GM18519 (cell line): ENCODE measurements around the gene RASGEF1C.

Source experiments
- ATAC-seq: cut with Tn5 transposase; IDR thresholded peaks from one replicate; pipeline ENCODE4 v1.9.1; 2021; ENCODE audit warnings: mild to moderate bottlenecking, moderate library complexity; ENCODE audit not compliant: unreplicated experiment, low FRiP score

RASGEF1C gene

GRCh38 chr5:180069589-180070247 lies 139.3 kb downstream of the RASGEF1C start:
- no peak for ATAC-seq

- ATAC-seq, result no peak
Measured at GRCh38 chr5:180068519-180069090, 140.4 kb downstream of the RASGEF1C start.

- ATAC-seq, result no peak
Measured at GRCh38 chr5:180067986-180068385, 141.0 kb downstream of the RASGEF1C start.

GRCh38 chr5:180060192-180060591 lies 148.8 kb downstream of the RASGEF1C start:
- no peak for ATAC-seq

- no peak for ATAC-seq
Measured at GRCh38 chr5:180059326-180059725, 149.7 kb downstream of the RASGEF1C start.

GRCh38 chr5:180056153-180056552 lies 152.9 kb downstream of the RASGEF1C start:
- ATAC-seq, result no peak

- ATAC-seq, result no peak
Measured at GRCh38 chr5:180054226-180054625, 154.8 kb downstream of the RASGEF1C start.

GRCh38 chr5:180053061-180053602 lies 155.9 kb downstream of the RASGEF1C start:
- ATAC-seq, result no peak

GRCh38 chr5:180052211-180052818 lies 156.7 kb downstream of the RASGEF1C start:
- no peak for ATAC-seq
